HG03575 (cell line): Measurements from ENCODE around the gene AJUBA.

Source experiments
- ATAC-seq: cut with Tn5 transposase; IDR thresholded peaks from one replicate; pipeline ENCODE4 v1.9.1; 2021; ENCODE audit not compliant: unreplicated experiment, insufficient number of reproducible peaks, low FRiP score; ENCODE audit errors: extremely low read depth

AJUBA gene

DNA sequence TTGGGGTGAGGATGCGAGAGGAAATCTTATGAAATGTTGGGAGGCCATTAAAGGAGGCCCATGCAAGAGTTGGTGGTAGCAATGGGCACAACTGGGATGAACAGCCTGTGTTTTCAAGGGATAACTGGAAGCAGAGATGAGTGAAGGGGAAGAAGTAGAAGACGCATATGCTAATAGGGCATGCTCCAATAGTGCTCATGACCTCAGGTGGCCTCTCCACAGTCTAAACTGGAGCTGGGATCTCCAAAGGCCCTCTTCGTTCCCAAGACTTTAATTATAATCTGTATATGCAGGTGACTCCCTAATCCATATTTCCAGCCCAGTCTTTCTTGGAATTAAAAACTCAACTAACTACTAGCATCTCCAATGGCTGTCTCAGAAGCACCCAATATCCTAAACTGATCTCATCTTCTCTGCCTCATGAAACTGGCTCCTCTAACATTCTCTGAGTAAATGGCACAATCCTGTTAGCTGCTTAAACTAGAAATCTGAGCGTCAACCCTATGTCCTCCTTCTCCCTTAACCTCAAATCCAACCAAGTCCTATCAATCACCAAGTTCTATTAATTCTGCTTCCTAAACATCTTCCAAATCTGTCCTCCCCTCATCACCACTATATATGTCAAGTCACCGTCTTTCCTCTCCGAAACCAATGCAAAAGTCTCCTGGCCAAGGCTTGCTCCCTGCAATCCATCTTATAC is 2.8 kb upstream of the AJUBA start:
- ATAC-seq = no peak

GRCh38 chr14:22981876-22982476 is 375 bp downstream of the AJUBA start:
- ATAC-seq = no peak

GRCh38 chr14:22981090-22981875 is 1.1 kb downstream of the AJUBA start:
- ATAC-seq = no peak

DNA sequence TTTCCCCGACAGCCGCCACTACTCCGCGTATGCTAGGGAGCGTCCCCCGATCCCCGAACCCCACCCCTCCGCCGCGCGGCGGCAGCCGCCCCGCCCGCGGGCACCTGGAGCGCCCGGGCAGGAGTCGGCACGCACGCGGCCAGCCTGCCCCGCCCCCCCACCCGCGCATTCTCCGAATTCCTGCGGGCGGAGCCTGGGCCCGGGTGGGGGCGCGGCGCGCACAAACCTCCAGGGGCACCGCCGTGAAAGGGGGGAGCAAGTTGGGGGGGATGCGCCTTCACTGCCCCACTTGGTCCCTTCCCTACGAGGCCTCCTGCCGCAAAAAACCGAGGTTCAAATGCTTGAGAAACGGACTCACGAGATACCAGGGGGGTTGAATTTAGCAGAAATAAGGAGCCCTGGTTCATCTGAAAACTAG is 1.7 kb downstream of the AJUBA start:
- no peak for ATAC-seq

GRCh38 chr14:22979748-22980392 is 2.5 kb downstream of the AJUBA start:
- ATAC-seq = no peak

GRCh38 chr14:22978981-22979671 is 3.2 kb downstream of the AJUBA start:
- ATAC-seq = no peak

GRCh38 chr14:22978487-22978837 is 3.9 kb downstream of the AJUBA start:
- no peak for ATAC-seq

DNA sequence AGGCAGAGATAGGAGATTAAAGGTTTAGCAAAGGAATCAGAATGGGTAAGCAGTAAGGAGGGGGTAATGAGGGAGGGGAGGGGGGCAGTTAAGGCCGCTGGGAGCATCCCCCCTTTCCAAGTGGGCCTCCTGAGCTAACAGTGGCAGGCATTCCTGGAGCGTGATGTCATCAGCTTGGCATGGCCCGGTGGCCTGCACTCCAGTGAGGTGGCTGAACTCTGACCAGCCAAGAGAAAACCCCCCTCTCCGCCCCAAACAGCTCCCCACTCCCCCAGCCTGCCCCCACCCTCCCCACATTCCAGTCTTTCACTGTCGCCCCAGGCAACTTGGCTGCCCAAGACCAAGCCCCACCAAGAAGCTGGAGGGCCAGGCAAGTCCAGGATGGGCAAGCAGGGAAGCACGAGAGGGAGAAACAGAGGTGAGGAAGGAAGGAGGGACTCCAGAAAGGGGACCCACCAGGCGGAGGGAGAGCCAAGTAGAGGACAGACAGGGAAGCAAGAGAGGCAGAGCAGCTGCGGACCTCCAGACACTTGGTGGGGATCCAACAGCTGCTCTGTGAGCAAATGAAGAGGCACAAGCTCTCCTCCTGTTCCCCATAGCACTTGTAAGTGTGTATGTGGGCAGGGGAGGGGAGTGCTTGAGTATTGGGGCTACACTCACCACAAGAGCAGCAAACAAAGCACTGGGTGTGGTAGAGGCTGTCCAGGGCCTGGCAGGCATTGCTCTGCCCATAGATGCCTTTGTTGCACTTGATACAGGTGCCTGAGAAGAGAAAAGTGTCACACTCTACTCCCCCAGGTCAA is 4.5 kb downstream of the AJUBA start:
- no peak for ATAC-seq

GRCh38 chr14:22977434-22977683 is 5.0 kb downstream of the AJUBA start:
- no peak for ATAC-seq

- no peak for ATAC-seq
Measured at GRCh38 chr14:22976620-22977433, 5.5 kb downstream of the AJUBA start.

DNA sequence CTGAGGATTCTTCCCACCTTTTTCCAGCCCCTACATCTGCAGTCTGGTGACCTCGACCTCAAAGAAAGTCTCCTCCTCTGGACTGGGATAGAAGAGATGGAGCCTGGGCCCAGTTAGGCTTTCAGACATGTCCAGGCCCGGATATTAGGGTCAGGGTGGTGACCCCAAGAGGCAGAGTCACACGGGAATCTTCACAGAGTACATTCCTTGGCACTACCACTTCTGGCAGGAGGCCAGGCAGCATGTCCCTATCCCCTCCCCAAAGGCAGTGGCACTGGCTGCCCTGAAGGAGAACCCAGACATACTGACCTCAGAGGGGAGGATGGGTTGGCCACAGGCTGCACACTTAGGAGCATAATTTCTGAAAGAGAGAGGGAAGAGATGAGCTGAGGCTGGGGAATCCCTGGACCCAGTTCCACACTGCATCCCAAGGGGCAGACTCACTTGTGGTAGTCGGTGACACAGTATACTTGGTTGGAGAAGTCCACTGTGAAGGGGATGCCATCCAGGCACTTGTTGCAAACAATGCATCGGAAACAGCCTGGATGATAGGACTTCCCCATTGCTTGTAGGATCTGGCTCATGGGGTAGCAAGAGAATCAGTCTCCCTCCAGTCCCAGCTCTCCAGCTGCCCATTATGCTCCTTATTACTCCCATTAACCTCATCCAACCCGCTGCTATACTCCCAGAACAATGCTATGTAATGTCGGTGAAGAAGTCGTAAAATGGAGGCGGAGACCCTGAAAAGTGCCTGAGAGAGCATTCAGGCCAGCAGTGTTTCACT is 7.6 kb downstream of the AJUBA start:
- ATAC-seq = no peak

DNA sequence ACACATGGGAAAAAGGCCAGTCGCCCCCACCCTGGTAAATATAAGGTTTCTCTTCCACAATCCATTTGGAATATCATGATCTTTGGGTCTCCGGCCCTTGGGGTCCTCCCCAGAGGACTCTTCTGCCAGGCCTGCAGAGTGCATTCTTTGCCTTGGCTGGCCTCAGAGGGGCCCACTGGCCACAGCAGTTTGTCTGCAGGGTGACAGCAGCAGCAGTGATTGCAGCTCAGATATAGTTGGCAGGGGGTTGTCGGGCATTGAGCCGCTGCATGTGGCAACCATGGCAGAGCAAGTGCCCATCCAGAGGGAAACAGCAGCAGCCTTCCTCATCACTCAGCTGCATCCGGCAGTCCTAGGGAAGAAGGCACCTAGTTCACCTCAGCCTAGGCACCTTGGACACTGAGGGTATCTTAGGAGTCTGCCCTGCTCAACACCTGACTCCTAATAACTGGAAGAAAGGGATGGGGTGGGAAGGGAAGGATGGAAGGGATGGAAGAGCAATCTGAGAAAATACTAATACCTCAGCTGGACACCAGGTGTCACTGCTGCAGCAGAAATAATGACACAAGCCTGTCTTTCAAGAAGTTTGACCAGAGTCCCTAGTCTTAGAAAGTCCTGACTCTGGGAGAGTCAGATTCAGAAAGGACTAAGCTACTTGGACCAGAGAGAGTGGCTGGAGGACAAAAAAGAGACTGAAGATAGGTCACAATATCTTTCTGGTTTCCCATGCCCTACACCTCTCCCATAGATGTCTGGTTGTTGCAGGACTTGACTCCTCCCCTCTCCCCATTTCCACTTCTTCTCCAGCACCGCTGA is 8.9 kb downstream of the AJUBA start:
- no peak for ATAC-seq

DNA sequence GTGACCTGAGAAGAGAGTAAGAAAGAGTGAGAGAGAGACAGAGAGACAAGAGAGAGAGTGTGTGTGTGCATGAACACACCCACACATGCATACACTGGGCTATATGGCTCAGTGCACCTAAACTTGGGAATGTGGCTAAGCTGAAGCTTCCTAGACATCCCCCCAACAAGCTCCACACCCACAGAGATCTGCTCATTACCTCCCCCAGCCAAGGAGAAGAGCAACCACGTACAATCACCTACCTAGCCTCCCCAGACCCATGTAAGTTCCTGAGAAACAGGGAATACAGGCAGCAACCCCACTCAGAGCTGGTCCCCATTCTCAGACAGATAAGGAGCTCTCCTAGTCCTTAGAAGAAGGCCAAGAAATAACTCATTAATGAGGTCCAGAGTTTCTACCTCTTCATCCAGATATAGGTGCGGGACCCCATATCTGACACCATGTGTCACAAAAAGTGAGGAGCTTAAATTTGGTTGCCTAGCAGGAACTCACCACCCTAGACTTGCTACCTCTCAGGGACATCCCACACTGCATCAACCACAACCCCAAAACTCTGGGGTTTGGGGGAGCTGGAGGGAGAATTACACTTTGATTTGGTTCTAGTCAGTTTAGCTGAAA is 9.9 kb downstream of the AJUBA start:
- ATAC-seq = no peak

- ATAC-seq = no peak
Measured at GRCh38 chr14:22971152-22971551, 11.2 kb downstream of the AJUBA start.

DNA sequence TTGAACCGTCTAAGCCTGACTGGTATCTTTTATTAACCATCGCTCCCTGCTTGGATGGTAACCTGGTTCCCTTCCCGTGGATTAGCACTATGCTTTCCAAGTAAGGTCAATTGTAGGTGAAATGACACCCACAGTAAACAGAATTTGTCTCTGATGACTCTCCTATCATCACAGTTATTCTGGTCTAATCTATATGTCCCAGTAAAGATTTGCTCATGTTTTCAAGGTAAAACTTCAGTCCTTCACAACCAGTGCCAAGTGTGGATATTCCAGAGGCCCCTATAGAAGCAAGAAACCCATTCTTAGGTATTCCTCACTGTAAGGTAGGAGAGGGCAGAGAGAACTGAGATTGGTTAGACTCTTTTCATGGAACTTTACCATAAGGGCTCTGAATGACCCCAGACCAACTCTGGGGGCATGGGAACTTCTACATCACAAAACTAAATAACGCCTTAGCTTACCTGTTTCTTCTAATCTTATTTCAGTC is 15.5 kb downstream of the AJUBA start:
- ATAC-seq = no peak
